Endothelial cell of umbilical vein (primary cell): ENCODE data around the gene EVI2A. TPM values are rescaled to one million over a fixed set of nuclear protein-coding genes. Genes with fewer than 3 reads are reported as not detected.

Source experiments
- BruUV-seq: library from RNA; stranded (reverse); fragments of 400-500 nt; replicated peaks from 2 replicates; lab custom pipeline; 2021; lab: Mats Ljungman, UMichigan
- CTCF ChIA-PET: fragments of 300-600, 350-600 bp; sonication (Branson Sonifier 250); formaldehyde crosslinking; loops from one replicate; lab custom pipeline; 2021; ENCODE audit warnings: antibody characterized with exemption, inconsistent platforms; lab: Charles Lee
- POLR2A ChIA-PET: fragments of 300-600, 350-600 bp; sonication (Branson Sonifier 250); formaldehyde crosslinking; loops from one replicate; lab custom pipeline; 2021; ENCODE audit warnings: antibody characterized with exemption, inconsistent platforms; lab: Charles Lee
- DNase-seq: peaks from one replicate; pipeline ENCODE4 v3.0.0-alpha.2; 2011; ENCODE audit warnings: low read depth, low spot score
- FAIRE-seq: peaks from 2 replicates; lab custom pipeline; 2011; peaks lifted over from hg19 to GRCh38; lab: Jason Lieb, UNC
- H2AFZ ChIP-seq: 2 replicates; pipeline ENCODE4 v1.6.0; 2012; ENCODE audit warnings: low read depth, low read length, control low read depth, inconsistent platforms
- H3K27ac ChIP-seq: 2 replicates; pipeline ENCODE4 v1.5.1; 2011; ENCODE audit warnings: low read depth, mild to moderate bottlenecking, control low read depth, low read length, moderate library complexity; ENCODE audit not compliant: insufficient read depth
- H3K27me3 ChIP-seq, 2 experiments: 2 replicates each; pipeline versions ENCODE4 v1.6.0 to v1.6.1; 2011; ENCODE audit warnings: low read length in 2 of 2, mixed read lengths in 1 of 2; ENCODE audit not compliant: control insufficient read depth in 2 of 2, insufficient read depth in 2 of 2
- H3K36me3 ChIP-seq, 2 experiments: 2 replicates in 1 of 2; 3 replicates in 1 of 2; pipeline ENCODE4 v1.5.1; 2011; ENCODE audit warnings: low read length in 2 of 2, mild to moderate bottlenecking in 1 of 2, moderate library complexity in 1 of 2; ENCODE audit not compliant: control insufficient read depth in 2 of 2, insufficient read depth in 2 of 2; ENCODE audit errors: extremely low read depth in 1 of 2
- H3K4me1 ChIP-seq: 3 replicates; pipeline ENCODE4 v1.5.1; 2011; ENCODE audit warnings: mild to moderate bottlenecking, low read length; ENCODE audit not compliant: control insufficient read depth, insufficient read depth; ENCODE audit errors: extremely low read depth
- H3K4me2 ChIP-seq: 2 replicates; pipeline ENCODE4 v1.6.1; 2011; ENCODE audit warnings: low read length, control low read depth, mixed read lengths; ENCODE audit not compliant: insufficient read depth
- H3K4me3 ChIP-seq, 3 experiments: fragments of 200-600 bp in 1 of 3; sonication (generic), shearing (Covaris generic) in 1 of 3; replicated peaks in 1 of 3; 2 replicates each; pipeline ENCODE4 v1.5.1; 2011 to 2016; ENCODE audit warnings: control low read depth in 3 of 3, low read length in 3 of 3, mild to moderate bottlenecking in 2 of 3, inconsistent platforms in 1 of 3, low read depth in 1 of 3, moderate library complexity in 1 of 3; ENCODE audit not compliant: insufficient read depth in 1 of 3
- H3K79me2 ChIP-seq: 2 replicates; pipeline ENCODE4 v1.6.0; 2012; ENCODE audit warnings: low read length, inconsistent platforms; ENCODE audit not compliant: control insufficient read depth, insufficient read depth
- H3K9ac ChIP-seq: replicated peaks from 2 replicates; pipeline ENCODE3; 2011; ENCODE audit warnings: low read length, control low read depth; ENCODE audit not compliant: insufficient read depth; ENCODE audit errors: extremely low read depth
- H3K9me1 ChIP-seq: replicated peaks from 3 replicates; pipeline ENCODE4 v1.6.0; 2011; ENCODE audit warnings: mild to moderate bottlenecking, low read length; ENCODE audit not compliant: control insufficient read depth, insufficient read depth; ENCODE audit errors: extremely low read depth
- H3K9me3 ChIP-seq: replicated peaks from 2 replicates; pipeline ENCODE4 v1.5.1; 2012; ENCODE audit warnings: low read length, inconsistent platforms; ENCODE audit not compliant: control insufficient read depth, insufficient read depth
- H4K20me1 ChIP-seq: replicated peaks from 2 replicates; pipeline ENCODE3; 2011; ENCODE audit warnings: mild to moderate bottlenecking, low read length; ENCODE audit not compliant: control insufficient read depth, insufficient read depth; ENCODE audit errors: extremely low read depth
- EZH2 ChIP-seq: IDR thresholded peaks from 2 replicates; pipeline ENCODE4 v1.6.1; 2012; ENCODE audit warnings: borderline replicate concordance, low read depth, mild to moderate bottlenecking, moderate library complexity, low read length, inconsistent platforms; ENCODE audit not compliant: severe bottlenecking
- FOS ChIP-seq: IDR thresholded peaks from 2 replicates; pipeline ENCODE4 v1.6.1; 2011; ENCODE audit warnings: mild to moderate bottlenecking, low read length, moderate library complexity, borderline replicate concordance; ENCODE audit not compliant: insufficient read depth
- GATA2 ChIP-seq: IDR thresholded peaks from 2 replicates; pipeline ENCODE4 v1.7.0; 2011; ENCODE audit warnings: low read depth, mild to moderate bottlenecking, moderate library complexity, mixed read lengths, low read length; ENCODE audit not compliant: insufficient read length, insufficient read depth
- JUN ChIP-seq: IDR thresholded peaks from 2 replicates; pipeline ENCODE4 v1.6.1; 2011; ENCODE audit warnings: borderline replicate concordance, low read depth; ENCODE audit not compliant: insufficient read length, insufficient read depth
- MYC ChIP-seq: IDR thresholded peaks from one replicate; pipeline ENCODE4 v1.6.1; 2011; ENCODE audit warnings: mild to moderate bottlenecking, low read depth, low read length
- POLR2A ChIP-seq: IDR thresholded peaks from 2 replicates; pipeline ENCODE4 v1.6.1; 2012; ENCODE audit warnings: low read depth, mild to moderate bottlenecking, control low read depth, low read length
- POLR2AphosphoS5 ChIP-seq: IDR thresholded peaks from 2 replicates; pipeline ENCODE4 v1.6.1; 2012; ENCODE audit warnings: low read depth, mild to moderate bottlenecking, control low read depth, low read length, moderate library complexity; ENCODE audit not compliant: insufficient read depth
- dilution Hi-C: fragments of 300-500 bp; cut with MboI; formaldehyde crosslinking; loops from one replicate; pipeline ENCODE4 v1.15.0; 2019; ENCODE audit warnings: low sequenced_read_pairs; ENCODE audit not compliant: extremely low pct_ligation_motif_present
- intact Hi-C: fragments of 100-400 bp; cut with micrococcal nuclease; formaldehyde crosslinking; loops from one replicate; pipeline ENCODE4 v1.10.0; 2022
- polyA plus RNA-seq, 4 experiments: library from polyadenylated mRNA; depleted of rRNA in 3 of 4; stranded (reverse) in 3 of 4; unstranded in 1 of 4; fragments of >200 nt; gene quantifications; 2 replicates each; pipeline versions ENCODE4 v1.2.1 to v1.2.3, GENCODE V29; 2011 to 2012; ENCODE audit warnings: missing spikeins in 1 of 4
- total RNA-seq: library from RNA; stranded (reverse); gene quantifications from 2 replicates; pipeline ENCODE4 v1.2.3, GENCODE V29; 2021
- TF ChIP-seq, protein P1 (sequence below): IDR thresholded peaks from 2 replicates; pipeline ENCODE4 v1.6.1; 2011; ENCODE audit not compliant: insufficient read depth, insufficient read length
- TF ChIP-seq, protein P2 (sequence below), 2 donors: IDR thresholded peaks; 1 replicate in 1 of 2; 2 replicates in 1 of 2; pipeline ENCODE4 v1.5.1; 2011; ENCODE audit warnings: low read length in 2 of 2, mild to moderate bottlenecking in 2 of 2, moderate library complexity in 2 of 2, control low read depth in 1 of 2, inconsistent platforms in 1 of 2, low read depth in 1 of 2; ENCODE audit not compliant: insufficient read depth in 1 of 2; ENCODE audit errors: extremely low read depth in 1 of 2

The EVI2A gene
- total and polyA plus RNA-seq, 2 donors (not counting 3 experiments of a cell fraction or from before 2014, with no cell fraction given) = 0.07 to 0.22 TPM

DNA sequence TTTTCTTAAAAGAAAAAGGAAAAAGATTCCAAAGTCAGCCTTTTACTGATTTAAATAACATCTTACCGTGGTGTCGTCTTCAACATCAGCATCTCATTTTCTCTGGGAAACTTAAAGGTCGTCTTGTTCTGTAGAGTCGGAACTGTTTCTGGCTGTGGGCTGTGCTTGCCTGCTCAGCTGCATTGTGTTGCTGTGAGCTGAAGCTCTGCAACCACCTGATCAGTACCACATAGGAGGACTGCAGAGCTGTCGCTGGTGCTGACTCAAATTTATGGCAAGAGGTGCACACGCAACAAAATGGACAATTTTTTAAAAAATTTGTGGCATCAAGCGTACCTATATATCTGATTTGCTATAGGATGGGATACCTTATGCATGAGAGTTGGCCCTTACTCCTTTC lies 24.3 kb downstream of the EVI2A start, which contains the start of gene OMG:
OMG (minus strand) TSS at position 150 of the 400 bp plus-strand sequence. CDS start 908 bp downstream, outside the sequence.
- H3K9me3 ChIP-seq = no peaks in the 10 kb centered on the region
- no peaks in the 10 kb centered on the region for H3K27me3 ChIP-seq
- H3K9ac ChIP-seq = no peak within 1 kb of the TSS
- no peaks in the 10 kb centered on the region for H3K9me1 ChIP-seq
- no peaks in the 10 kb centered on the region for H3K79me2 ChIP-seq
- dilution Hi-C loops = no loop called here
- BruUV-seq = no TSS peak
- H2AFZ ChIP-seq = no peak within 1 kb of the TSS
- ChIA-PET POLR2A (no interaction called here), CTCF (no interaction called here)
- no peaks in the 10 kb centered on the region for H3K4me1 ChIP-seq
- H3K27ac ChIP-seq = no peak within 1 kb of the TSS
- TF ChIP-seq GATA2 = no peak
- TF ChIP-seq FOS = no peak
- TF ChIP-seq, protein P1, sequence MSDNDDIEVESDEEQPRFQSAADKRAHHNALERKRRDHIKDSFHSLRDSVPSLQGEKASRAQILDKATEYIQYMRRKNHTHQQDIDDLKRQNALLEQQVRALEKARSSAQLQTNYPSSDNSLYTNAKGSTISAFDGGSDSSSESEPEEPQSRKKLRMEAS = no peak
- no peaks in the 10 kb centered on the region for H4K20me1 ChIP-seq
- no peak within 1 kb of the TSS for H3K4me3 ChIP-seq
- FAIRE-seq (no peak), DNase-seq (no peak)
- H3K4me2 ChIP-seq = no peak within 1 kb of the TSS
- no peaks in the 10 kb centered on the region for H3K36me3 ChIP-seq
- intact Hi-C loops = no loop called here

DNA sequence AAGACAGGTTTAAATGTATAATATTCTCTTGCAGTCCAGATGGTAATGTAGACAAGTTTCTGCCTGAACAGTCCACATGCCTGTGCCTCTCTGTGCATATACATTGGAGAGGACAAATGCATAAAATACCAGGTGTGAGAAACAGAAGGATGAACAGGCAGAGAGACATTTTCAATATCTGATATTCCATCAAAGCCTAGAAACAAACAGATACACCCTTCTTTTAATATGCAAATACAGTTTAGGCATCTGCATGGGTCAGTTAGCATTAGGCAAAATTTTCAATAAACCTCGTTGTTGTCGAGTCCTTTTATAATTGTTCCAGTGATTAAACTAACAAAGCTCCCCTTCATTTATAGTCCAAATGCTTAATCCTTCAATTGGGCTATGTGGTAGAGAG lies 25.3 kb downstream of the EVI2A start:
- intact Hi-C loops = no loop called here
- no TSS peak for BruUV-seq

More for the DNA sequence above, 25.3 kb downstream of the EVI2A start:
- no peak for TF ChIP-seq POLR2AphosphoS5
- no peak for TF ChIP-seq JUN
- TF ChIP-seq, protein P1 = no peak
- TF ChIP-seq, protein P2, sequence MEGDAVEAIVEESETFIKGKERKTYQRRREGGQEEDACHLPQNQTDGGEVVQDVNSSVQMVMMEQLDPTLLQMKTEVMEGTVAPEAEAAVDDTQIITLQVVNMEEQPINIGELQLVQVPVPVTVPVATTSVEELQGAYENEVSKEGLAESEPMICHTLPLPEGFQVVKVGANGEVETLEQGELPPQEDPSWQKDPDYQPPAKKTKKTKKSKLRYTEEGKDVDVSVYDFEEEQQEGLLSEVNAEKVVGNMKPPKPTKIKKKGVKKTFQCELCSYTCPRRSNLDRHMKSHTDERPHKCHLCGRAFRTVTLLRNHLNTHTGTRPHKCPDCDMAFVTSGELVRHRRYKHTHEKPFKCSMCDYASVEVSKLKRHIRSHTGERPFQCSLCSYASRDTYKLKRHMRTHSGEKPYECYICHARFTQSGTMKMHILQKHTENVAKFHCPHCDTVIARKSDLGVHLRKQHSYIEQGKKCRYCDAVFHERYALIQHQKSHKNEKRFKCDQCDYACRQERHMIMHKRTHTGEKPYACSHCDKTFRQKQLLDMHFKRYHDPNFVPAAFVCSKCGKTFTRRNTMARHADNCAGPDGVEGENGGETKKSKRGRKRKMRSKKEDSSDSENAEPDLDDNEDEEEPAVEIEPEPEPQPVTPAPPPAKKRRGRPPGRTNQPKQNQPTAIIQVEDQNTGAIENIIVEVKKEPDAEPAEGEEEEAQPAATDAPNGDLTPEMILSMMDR (IDR thresholded peaks at IDR 0.05; ENCODE audit: extremely low read depth in 1 of 2, insufficient read depth in 1 of 2, low read depth in 1 of 2, low read length in 2 of 2) = no peak
- no peak for TF ChIP-seq MYC
- TF ChIP-seq POLR2A = no peak
- TF ChIP-seq FOS = no peak
- TF ChIP-seq EZH2 = no peak
- TF ChIP-seq GATA2 = no peak
- CTCF ChIA-PET = no interaction called here
- dilution Hi-C loops = no loop called here
- Histone ChIP-seq H3K9me1 (no peaks in the 10 kb centered on the region), H3K9me3 (no peaks in the 10 kb centered on the region), H3K27me3 (no peaks in the 10 kb centered on the region), H3K9ac (no peak overlapping the region), H2AFZ (no peak overlapping the region), H3K27ac (no peak overlapping the region), H3K4me2 (no peak overlapping the region), H3K4me1 (no peaks in the 10 kb centered on the region), H3K36me3 (no peaks in the 10 kb centered on the region), H3K79me2 (no peaks in the 10 kb centered on the region), H3K4me3 (no peak overlapping the region), H4K20me1 (no peaks in the 10 kb centered on the region)
- DNase-seq = no peak
- POLR2A ChIA-PET = no interaction called here
- FAIRE-seq = no peak
